ENCODE measurements around the gene DEF6. TPM values are rescaled to one million over a fixed set of nuclear protein-coding genes. Genes with fewer than 3 reads are reported as not detected.

Gene DEF6
- total RNA-seq, 1 experiment from 2014 or later: 11.3 TPM

- ATAC-seq (no peak), DNase-seq (ENCODE audit: low spot score) (no peak)
- no peak for TF ChIP-seq PRRX2 (CRISPR knock-in tag; IDR thresholded peaks at IDR 0.05)
- TF ChIP-seq, protein P1, sequence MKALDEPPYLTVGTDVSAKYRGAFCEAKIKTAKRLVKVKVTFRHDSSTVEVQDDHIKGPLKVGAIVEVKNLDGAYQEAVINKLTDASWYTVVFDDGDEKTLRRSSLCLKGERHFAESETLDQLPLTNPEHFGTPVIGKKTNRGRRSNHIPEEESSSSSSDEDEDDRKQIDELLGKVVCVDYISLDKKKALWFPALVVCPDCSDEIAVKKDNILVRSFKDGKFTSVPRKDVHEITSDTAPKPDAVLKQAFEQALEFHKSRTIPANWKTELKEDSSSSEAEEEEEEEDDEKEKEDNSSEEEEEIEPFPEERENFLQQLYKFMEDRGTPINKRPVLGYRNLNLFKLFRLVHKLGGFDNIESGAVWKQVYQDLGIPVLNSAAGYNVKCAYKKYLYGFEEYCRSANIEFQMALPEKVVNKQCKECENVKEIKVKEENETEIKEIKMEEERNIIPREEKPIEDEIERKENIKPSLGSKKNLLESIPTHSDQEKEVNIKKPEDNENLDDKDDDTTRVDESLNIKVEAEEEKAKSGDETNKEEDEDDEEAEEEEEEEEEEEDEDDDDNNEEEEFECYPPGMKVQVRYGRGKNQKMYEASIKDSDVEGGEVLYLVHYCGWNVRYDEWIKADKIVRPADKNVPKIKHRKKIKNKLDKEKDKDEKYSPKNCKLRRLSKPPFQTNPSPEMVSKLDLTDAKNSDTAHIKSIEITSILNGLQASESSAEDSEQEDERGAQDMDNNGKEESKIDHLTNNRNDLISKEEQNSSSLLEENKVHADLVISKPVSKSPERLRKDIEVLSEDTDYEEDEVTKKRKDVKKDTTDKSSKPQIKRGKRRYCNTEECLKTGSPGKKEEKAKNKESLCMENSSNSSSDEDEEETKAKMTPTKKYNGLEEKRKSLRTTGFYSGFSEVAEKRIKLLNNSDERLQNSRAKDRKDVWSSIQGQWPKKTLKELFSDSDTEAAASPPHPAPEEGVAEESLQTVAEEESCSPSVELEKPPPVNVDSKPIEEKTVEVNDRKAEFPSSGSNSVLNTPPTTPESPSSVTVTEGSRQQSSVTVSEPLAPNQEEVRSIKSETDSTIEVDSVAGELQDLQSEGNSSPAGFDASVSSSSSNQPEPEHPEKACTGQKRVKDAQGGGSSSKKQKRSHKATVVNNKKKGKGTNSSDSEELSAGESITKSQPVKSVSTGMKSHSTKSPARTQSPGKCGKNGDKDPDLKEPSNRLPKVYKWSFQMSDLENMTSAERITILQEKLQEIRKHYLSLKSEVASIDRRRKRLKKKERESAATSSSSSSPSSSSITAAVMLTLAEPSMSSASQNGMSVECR (CRISPR knock-in tag; IDR thresholded peaks at IDR 0.05; ENCODE audit: borderline replicate concordance): no peak
- no peak for TF ChIP-seq GTF2I (CRISPR knock-in tag; conservative IDR thresholded peaks at IDR 0.05)
- TF ChIP-seq, protein P2, sequence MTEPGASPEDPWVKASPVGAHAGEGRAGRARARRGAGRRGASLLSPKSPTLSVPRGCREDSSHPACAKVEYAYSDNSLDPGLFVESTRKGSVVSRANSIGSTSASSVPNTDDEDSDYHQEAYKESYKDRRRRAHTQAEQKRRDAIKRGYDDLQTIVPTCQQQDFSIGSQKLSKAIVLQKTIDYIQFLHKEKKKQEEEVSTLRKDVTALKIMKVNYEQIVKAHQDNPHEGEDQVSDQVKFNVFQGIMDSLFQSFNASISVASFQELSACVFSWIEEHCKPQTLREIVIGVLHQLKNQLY (CRISPR knock-in tag; IDR thresholded peaks at IDR 0.05): no peak
- no peak for TF ChIP-seq FOXJ3 (CRISPR knock-in tag; IDR thresholded peaks at IDR 0.05; ENCODE audit: borderline replicate concordance)
- TF ChIP-seq SP1 (CRISPR knock-in tag; conservative IDR thresholded peaks at IDR 0.05): no peak
- TF ChIP-seq, protein P3, sequence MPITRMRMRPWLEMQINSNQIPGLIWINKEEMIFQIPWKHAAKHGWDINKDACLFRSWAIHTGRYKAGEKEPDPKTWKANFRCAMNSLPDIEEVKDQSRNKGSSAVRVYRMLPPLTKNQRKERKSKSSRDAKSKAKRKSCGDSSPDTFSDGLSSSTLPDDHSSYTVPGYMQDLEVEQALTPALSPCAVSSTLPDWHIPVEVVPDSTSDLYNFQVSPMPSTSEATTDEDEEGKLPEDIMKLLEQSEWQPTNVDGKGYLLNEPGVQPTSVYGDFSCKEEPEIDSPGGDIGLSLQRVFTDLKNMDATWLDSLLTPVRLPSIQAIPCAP (CRISPR knock-in tag; IDR thresholded peaks at IDR 0.05): no peak
- TF ChIP-seq FOXP4 (CRISPR knock-in tag; IDR thresholded peaks at IDR 0.05): no peak
- TF ChIP-seq JUN (CRISPR knock-in tag; IDR thresholded peaks at IDR 0.05): no peak
- no peak for TF ChIP-seq EMX1 (CRISPR knock-in tag; IDR thresholded peaks at IDR 0.05)
- TF ChIP-seq TP53 (CRISPR knock-in tag; IDR thresholded peaks at IDR 0.05): no peak
- H3K36me3 Mint-ChIP-seq: peaks cover 18% of the 10 kb centered on the region
- peak overlapping the region; percentile 64 for H3K27ac Mint-ChIP-seq
- H3K27me3 Mint-ChIP-seq (ENCODE audit: low read depth): no peaks in the 10 kb centered on the region
- CTCF ChIA-PET: no interaction called here
- POLR2A ChIA-PET: no interaction called here
- no peak overlapping the region for H3K4me3 Mint-ChIP-seq
- no peaks in the 10 kb centered on the region for H3K9me3 Mint-ChIP-seq
- H3K4me1 Mint-ChIP-seq: peaks cover 36% of the 10 kb centered on the region
Measured at GRCh38 chr6:35359346-35359743, 61.7 kb downstream of the DEF6 start.

DNA sequence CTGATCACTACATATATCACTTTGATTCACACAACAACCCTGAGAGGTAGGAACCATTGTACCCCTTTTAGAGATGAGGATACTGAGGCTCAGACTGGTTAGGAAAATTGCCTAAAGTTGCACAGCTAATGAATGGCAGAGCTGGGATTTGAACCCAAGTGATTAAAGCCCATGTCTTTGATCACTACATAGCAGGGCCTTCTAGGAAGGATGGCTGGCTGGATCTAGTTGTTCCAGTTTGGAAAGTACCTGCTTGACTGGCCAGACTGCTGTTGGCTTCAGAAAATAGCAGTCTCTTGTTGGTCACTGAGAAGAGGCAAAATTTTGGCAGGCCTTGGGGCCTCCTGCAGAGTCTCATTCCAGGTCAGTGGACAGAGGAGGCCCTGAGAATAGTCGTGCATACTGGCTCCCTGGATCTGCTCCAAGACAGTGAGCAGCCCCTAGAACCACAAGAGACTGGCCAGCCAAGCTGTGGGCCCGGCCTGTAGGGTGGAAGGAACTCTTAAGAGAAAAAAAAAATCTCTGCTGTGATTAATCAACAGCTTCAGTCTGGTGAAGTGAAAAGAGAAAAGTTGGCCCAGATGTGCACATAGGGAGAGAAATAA lies 62.2 kb downstream of the DEF6 start:
- no peaks in the 10 kb centered on the region for H3K9me3 Mint-ChIP-seq
- peaks cover 13% of the 10 kb centered on the region for H3K36me3 Mint-ChIP-seq
- CTCF ChIA-PET: interaction anchor here (1.7 to 2.3 kb wide), 2 partner anchors 18 to 55 kb away, joined by 11 to 15 read pairs; partner anchors contain the start of gene PPARD
- H3K27ac Mint-ChIP-seq: peak overlapping the region; percentile 64
- DNase-seq (ENCODE audit: low spot score): no peak
- H3K4me3 Mint-ChIP-seq: 0 out of 2 replicates have a peak overlapping the region, but pooled peaks have one; percentile 17
- H3K4me1 Mint-ChIP-seq: peaks cover 36% of the 10 kb centered on the region
- POLR2A ChIA-PET: no interaction called here
- ATAC-seq: no peak; the same call in 1 of the 2 replicates
- H3K27me3 Mint-ChIP-seq (ENCODE audit: low read depth): no peaks in the 10 kb centered on the region
- TF ChIP-seq TEAD4 (CRISPR knock-in tag; IDR thresholded peaks at IDR 0.05) (no peak), GTF2I (CRISPR knock-in tag; conservative IDR thresholded peaks at IDR 0.05) (no peak)
- TF ChIP-seq, protein P4, sequence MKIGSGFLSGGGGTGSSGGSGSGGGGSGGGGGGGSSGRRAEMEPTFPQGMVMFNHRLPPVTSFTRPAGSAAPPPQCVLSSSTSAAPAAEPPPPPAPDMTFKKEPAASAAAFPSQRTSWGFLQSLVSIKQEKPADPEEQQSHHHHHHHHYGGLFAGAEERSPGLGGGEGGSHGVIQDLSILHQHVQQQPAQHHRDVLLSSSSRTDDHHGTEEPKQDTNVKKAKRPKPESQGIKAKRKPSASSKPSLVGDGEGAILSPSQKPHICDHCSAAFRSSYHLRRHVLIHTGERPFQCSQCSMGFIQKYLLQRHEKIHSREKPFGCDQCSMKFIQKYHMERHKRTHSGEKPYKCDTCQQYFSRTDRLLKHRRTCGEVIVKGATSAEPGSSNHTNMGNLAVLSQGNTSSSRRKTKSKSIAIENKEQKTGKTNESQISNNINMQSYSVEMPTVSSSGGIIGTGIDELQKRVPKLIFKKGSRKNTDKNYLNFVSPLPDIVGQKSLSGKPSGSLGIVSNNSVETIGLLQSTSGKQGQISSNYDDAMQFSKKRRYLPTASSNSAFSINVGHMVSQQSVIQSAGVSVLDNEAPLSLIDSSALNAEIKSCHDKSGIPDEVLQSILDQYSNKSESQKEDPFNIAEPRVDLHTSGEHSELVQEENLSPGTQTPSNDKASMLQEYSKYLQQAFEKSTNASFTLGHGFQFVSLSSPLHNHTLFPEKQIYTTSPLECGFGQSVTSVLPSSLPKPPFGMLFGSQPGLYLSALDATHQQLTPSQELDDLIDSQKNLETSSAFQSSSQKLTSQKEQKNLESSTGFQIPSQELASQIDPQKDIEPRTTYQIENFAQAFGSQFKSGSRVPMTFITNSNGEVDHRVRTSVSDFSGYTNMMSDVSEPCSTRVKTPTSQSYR (CRISPR knock-in tag; IDR thresholded peaks at IDR 0.05): no peak
- TF ChIP-seq, protein P3 (CRISPR knock-in tag; IDR thresholded peaks at IDR 0.05): no peak
- TF ChIP-seq, protein P5, sequence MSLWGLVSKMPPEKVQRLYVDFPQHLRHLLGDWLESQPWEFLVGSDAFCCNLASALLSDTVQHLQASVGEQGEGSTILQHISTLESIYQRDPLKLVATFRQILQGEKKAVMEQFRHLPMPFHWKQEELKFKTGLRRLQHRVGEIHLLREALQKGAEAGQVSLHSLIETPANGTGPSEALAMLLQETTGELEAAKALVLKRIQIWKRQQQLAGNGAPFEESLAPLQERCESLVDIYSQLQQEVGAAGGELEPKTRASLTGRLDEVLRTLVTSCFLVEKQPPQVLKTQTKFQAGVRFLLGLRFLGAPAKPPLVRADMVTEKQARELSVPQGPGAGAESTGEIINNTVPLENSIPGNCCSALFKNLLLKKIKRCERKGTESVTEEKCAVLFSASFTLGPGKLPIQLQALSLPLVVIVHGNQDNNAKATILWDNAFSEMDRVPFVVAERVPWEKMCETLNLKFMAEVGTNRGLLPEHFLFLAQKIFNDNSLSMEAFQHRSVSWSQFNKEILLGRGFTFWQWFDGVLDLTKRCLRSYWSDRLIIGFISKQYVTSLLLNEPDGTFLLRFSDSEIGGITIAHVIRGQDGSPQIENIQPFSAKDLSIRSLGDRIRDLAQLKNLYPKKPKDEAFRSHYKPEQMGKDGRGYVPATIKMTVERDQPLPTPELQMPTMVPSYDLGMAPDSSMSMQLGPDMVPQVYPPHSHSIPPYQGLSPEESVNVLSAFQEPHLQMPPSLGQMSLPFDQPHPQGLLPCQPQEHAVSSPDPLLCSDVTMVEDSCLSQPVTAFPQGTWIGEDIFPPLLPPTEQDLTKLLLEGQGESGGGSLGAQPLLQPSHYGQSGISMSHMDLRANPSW (CRISPR knock-in tag; conservative IDR thresholded peaks at IDR 0.05; ENCODE audit: low read depth): no peak
- TF ChIP-seq, protein P6, sequence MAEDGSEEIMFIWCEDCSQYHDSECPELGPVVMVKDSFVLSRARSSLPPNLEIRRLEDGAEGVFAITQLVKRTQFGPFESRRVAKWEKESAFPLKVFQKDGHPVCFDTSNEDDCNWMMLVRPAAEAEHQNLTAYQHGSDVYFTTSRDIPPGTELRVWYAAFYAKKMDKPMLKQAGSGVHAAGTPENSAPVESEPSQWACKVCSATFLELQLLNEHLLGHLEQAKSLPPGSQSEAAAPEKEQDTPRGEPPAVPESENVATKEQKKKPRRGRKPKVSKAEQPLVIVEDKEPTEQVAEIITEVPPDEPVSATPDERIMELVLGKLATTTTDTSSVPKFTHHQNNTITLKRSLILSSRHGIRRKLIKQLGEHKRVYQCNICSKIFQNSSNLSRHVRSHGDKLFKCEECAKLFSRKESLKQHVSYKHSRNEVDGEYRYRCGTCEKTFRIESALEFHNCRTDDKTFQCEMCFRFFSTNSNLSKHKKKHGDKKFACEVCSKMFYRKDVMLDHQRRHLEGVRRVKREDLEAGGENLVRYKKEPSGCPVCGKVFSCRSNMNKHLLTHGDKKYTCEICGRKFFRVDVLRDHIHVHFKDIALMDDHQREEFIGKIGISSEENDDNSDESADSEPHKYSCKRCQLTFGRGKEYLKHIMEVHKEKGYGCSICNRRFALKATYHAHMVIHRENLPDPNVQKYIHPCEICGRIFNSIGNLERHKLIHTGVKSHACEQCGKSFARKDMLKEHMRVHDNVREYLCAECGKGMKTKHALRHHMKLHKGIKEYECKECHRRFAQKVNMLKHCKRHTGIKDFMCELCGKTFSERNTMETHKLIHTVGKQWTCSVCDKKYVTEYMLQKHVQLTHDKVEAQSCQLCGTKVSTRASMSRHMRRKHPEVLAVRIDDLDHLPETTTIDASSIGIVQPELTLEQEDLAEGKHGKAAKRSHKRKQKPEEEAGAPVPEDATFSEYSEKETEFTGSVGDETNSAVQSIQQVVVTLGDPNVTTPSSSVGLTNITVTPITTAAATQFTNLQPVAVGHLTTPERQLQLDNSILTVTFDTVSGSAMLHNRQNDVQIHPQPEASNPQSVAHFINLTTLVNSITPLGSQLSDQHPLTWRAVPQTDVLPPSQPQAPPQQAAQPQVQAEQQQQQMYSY (CRISPR knock-in tag; IDR thresholded peaks at IDR 0.05): no peak
